ENCODE data around the gene BLOC1S4. TPM values are rescaled to one million over a fixed set of nuclear protein-coding genes. Genes with fewer than 3 reads are reported as not detected.
"Not testable (repeated sequence)": the region's sequence is repeated elsewhere in the genome, so short reads cannot be mapped to it uniquely, and the experiment has no call there.

Gene BLOC1S4
- total and polyA plus RNA-seq, 2 experiments from 2014 or later, result 23.9 to 35.2 TPM

- not testable (repeated sequence) for H3K9me3 Mint-ChIP-seq; H3K36me3 ChIP-seq (ENCODE audit: insufficient read depth); ATAC-seq; H3K27ac Mint-ChIP-seq; DNase-seq (ENCODE audit: low spot score); H3K4me2 ChIP-seq; H2AFZ ChIP-seq; H3K9me2 ChIP-seq (ENCODE audit: insufficient read depth); H3K27ac ChIP-seq (ENCODE audit: low read depth); H3K4me3 ChIP-seq; H3F3A ChIP-seq (replicated peaks; ENCODE audit: low read depth); H3K27me3 ChIP-seq (ENCODE audit: insufficient read depth)
- H3K4me3 Mint-ChIP-seq, result 0 out of 3 replicates have a peak overlapping the region, but pooled peaks have one; percentile 89
- Histone ChIP-seq H3K4me1 (ENCODE audit: insufficient read depth) (peaks cover 23% of the 10 kb centered on the region), H4K20me1 (replicated peaks; ENCODE audit: insufficient read depth) (peaks cover 25% of the 10 kb centered on the region), H3K79me2 (replicated peaks; ENCODE audit: insufficient read depth) (peaks cover 29% of the 10 kb centered on the region)
- peaks cover 19% of the 10 kb centered on the region for H3K27me3 Mint-ChIP-seq (ENCODE audit: insufficient read depth, low read depth, poor library complexity)
- peaks cover 38% of the 10 kb centered on the region for H3K36me3 Mint-ChIP-seq (ENCODE audit: low read depth)
- peaks cover 36% of the 10 kb centered on the region for H3K4me1 Mint-ChIP-seq
Measured at GRCh38 chr4:6672541-6673190, 43.3 kb upstream of the BLOC1S4 start.

DNA sequence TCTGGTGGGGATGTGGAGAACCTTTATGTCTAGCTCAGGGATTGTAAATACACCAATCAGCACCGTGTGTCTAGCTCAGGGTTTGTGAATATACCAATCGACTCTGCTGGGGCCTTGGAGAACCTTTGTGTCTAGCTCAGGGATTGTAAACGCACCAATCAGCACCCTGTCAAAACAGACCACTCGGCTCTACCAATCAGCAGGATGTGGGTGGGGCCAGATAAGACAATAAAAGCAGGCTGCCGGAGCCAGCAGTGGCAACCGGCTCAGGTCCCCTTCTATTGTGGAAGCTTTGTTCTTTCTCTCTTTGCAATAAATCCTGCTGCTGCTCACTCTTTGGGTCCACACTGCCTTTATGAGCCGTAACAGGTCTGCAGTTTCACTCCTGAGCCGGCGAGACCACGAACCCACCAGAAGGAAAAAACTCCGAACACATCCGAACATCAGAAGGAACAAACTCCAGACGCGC is 42.7 kb upstream of the BLOC1S4 start:
- H3K27me3 Mint-ChIP-seq (ENCODE audit: insufficient read depth, low read depth, poor library complexity), result peaks cover 19% of the 10 kb centered on the region
- Histone ChIP-seq H3K4me2 (peak overlapping the region; percentile 82), H3K79me2 (replicated peaks; ENCODE audit: insufficient read depth) (peaks cover 30% of the 10 kb centered on the region), H3K4me3 (peak overlapping the region; percentile 83), H3K4me1 (ENCODE audit: insufficient read depth) (peaks cover 23% of the 10 kb centered on the region), H3K27ac (ENCODE audit: low read depth) (peak overlapping the region; percentile 34; the same call in 1 of the 2 replicates), H4K20me1 (replicated peaks; ENCODE audit: insufficient read depth) (peaks cover 27% of the 10 kb centered on the region), H2AFZ (peak overlapping the region; percentile 44; the same call in 1 of the 2 replicates)
- H3F3A ChIP-seq (replicated peaks; ENCODE audit: low read depth); H3K27me3 ChIP-seq (ENCODE audit: insufficient read depth); H3K9me2 ChIP-seq (ENCODE audit: insufficient read depth); DNase-seq (ENCODE audit: low spot score); H3K36me3 ChIP-seq (ENCODE audit: insufficient read depth); H3K9me3 Mint-ChIP-seq: not testable (repeated sequence)
- peaks cover 37% of the 10 kb centered on the region for H3K4me1 Mint-ChIP-seq
- H3K27ac Mint-ChIP-seq, result peak overlapping the region; percentile 96
- H3K4me3 Mint-ChIP-seq, result peak overlapping the region; percentile 89
- peak; percentile 22 for ATAC-seq
- peaks cover 41% of the 10 kb centered on the region for H3K36me3 Mint-ChIP-seq (ENCODE audit: low read depth)

DNA sequence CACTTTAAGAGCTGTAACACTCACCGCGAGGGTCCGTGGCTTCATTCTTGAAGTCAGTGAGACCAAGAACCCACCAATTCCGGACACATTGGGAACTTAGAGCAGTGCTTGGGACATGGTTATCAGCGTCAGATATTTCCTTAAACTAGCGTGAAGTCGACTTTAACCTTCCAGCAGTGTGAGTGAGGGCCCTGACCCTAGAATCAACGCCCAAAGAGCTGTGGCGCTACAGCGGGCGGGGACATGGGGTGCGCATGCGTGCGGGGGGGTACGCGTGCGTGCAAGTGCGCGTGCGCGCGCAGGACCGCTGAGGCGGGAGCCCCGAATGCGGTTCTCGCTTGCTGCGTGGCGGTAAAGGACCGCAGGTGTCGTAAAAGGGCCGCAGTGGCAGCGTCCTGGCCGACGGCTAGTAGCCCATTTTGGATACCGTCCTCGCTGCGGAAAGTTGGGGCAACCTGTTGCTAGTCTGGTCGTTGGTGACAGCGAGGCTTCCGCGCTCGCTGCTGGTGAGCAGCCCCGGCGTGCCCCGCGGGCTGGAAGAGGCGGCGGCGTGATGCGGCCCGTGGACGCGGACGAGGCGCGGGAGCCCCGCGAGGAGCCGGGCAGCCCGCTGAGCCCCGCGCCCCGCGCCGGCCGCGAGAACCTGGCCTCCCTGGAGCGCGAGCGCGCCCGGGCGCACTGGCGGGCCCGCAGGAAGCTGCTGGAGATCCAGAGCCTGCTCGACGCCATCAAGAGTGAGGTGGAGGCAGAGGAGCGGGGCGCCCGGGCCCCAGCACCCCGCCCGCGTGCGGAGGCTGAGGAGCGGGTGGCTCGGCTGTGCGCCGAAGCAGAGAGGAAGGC is 42.1 kb upstream of the BLOC1S4 start:
- Mint-ChIP-seq H3K4me1 (peaks cover 37% of the 10 kb centered on the region), H3K27me3 (ENCODE audit: insufficient read depth, low read depth, poor library complexity) (peaks cover 22% of the 10 kb centered on the region), H3K9me3 (peaks cover 5% of the 10 kb centered on the region; the same call in 2 of the 3 replicates), H3K27ac (peak overlapping the region; percentile 96), H3K4me3 (peak overlapping the region; percentile 89), H3K36me3 (ENCODE audit: low read depth) (peaks cover 46% of the 10 kb centered on the region)
- Histone ChIP-seq H3K79me2 (replicated peaks; ENCODE audit: insufficient read depth) (peaks cover 30% of the 10 kb centered on the region), H3K4me2 (peak overlapping the region; percentile 87), H2AFZ (peak overlapping the region; percentile 52), H3K4me1 (ENCODE audit: insufficient read depth) (peaks cover 23% of the 10 kb centered on the region), H3K27me3 (ENCODE audit: insufficient read depth) (no peaks in the 10 kb centered on the region), H3K27ac (ENCODE audit: low read depth) (peak overlapping the region; percentile 34; the same call in 1 of the 2 replicates), H3K4me3 (peak overlapping the region; percentile 83), H3K36me3 (ENCODE audit: insufficient read depth) (peaks cover 5% of the 10 kb centered on the region; the same call in 1 of the 2 replicates), H3K9me2 (ENCODE audit: insufficient read depth) (no peaks in the 10 kb centered on the region), H4K20me1 (replicated peaks; ENCODE audit: insufficient read depth) (peaks cover 27% of the 10 kb centered on the region), H3F3A (replicated peaks; ENCODE audit: low read depth) (no peaks in the 10 kb centered on the region)
- peak; percentile 85 for ATAC-seq
- peak; percentile 97 for DNase-seq (ENCODE audit: low spot score)
- TF ChIP-seq JUNB (IDR thresholded peaks at IDR 0.05; ENCODE audit: unreplicated experiment) (no peak), EZH2phosphoT487 (IDR thresholded peaks at IDR 0.05; ENCODE audit: unreplicated experiment) (no peak), EZH2 (IDR thresholded peaks at IDR 0.05; ENCODE audit: low read depth, unreplicated experiment) (no peak), POLR2AphosphoS5 (IDR thresholded peaks at IDR 0.05; ENCODE audit: low read depth) (peak; percentile 90), NANOG (IDR thresholded peaks at IDR 0.05; ENCODE audit: borderline replicate concordance) (no peak), REST (IDR thresholded peaks at IDR 0.05; ENCODE audit: unreplicated experiment) (no peak), STAT1 (IDR thresholded peaks at IDR 0.05; ENCODE audit: unreplicated experiment) (no peak), ZNF331 (CRISPR knock-in tag; IDR thresholded peaks at IDR 0.05; ENCODE audit: low read depth) (no peak), CREB1 (CRISPR knock-in tag; IDR thresholded peaks at IDR 0.05; ENCODE audit: low read depth) (no peak)
- TF ChIP-seq, protein P1, sequence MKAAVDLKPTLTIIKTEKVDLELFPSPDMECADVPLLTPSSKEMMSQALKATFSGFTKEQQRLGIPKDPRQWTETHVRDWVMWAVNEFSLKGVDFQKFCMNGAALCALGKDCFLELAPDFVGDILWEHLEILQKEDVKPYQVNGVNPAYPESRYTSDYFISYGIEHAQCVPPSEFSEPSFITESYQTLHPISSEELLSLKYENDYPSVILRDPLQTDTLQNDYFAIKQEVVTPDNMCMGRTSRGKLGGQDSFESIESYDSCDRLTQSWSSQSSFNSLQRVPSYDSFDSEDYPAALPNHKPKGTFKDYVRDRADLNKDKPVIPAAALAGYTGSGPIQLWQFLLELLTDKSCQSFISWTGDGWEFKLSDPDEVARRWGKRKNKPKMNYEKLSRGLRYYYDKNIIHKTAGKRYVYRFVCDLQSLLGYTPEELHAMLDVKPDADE (IDR thresholded peaks at IDR 0.05), result peak; percentile 68; the same call in 1 of the 2 replicates

Data from GM23338 (cell line).